K562 (cell line): Measurements from ENCODE around the gene RNF44. TPM values are rescaled to one million over a fixed set of nuclear protein-coding genes. Genes with fewer than 3 reads are reported as not detected.

Experiments used
- ATAC-seq: fragments of 200-7000 bp; cut with Tn5 transposase; 3 replicates; pipeline ENCODE4 v1.9.1; 2020; ENCODE audit warnings: moderate library complexity
- BruUV-seq: library from RNA; stranded (reverse); fragments of 400-500 nt; replicated peaks from 2 replicates; lab custom pipeline; 2021; lab: Mats Ljungman, UMichigan
- CTCF ChIA-PET: fragments of 300-600 bp; formaldehyde crosslinking; extraction: SDS; loops from one replicate; lab custom pipeline; 2021; ENCODE audit warnings: low intra/inter-chr PET ratio; lab: Yijun Ruan, JAX
- POLR2A ChIA-PET: fragments of 300-600, 350-650 bp; sonication (Branson Sonifier 250); formaldehyde crosslinking; extraction: SDS; loops from one replicate; lab custom pipeline; 2021; ENCODE audit warnings: antibody characterized with exemption, inconsistent platforms; lab: Yijun Ruan, JAX
- DNase-seq, 4 experiments: peaks; one replicate each; pipeline versions ENCODE4 v3.0.0 to v3.0.0-alpha.2; 2011 to 2018; ENCODE audit warnings: low spot score in 3 of 4, mixed read lengths in 3 of 4; ENCODE audit errors: extremely low read depth in 1 of 4
- FAIRE-seq: peaks from 2 replicates; lab custom pipeline; 2011; peaks lifted over from hg19 to GRCh38; lab: Jason Lieb, UNC
- H2AFZ ChIP-seq: 2 replicates; pipeline ENCODE4 v1.6.0; 2011; ENCODE audit warnings: low read depth, low read length, control low read depth, inconsistent platforms
- H3K27ac ChIP-seq: fragments of 200-600 bp; 3 replicates; pipeline ENCODE4 v1.8.0; 2011; ENCODE audit warnings: low read depth, mild to moderate bottlenecking, control low read depth, inconsistent platforms, low read length, moderate library complexity, mixed read lengths; ENCODE audit errors: extremely low read depth
- H3K27me3 ChIP-seq, 2 experiments: fragments of 300-600 bp in 1 of 2; 2 replicates in 1 of 2; 3 replicates in 1 of 2; pipeline versions ENCODE4 v1.6.0 to v1.8.0; 2011; ENCODE audit warnings: inconsistent platforms in 2 of 2, low read length in 2 of 2, mild to moderate bottlenecking in 1 of 2, mixed read lengths in 1 of 2, moderate library complexity in 1 of 2; ENCODE audit not compliant: control insufficient read depth in 2 of 2, insufficient read depth in 2 of 2
- H3K36me3 ChIP-seq: fragments of 300-600 bp; 3 replicates; pipeline ENCODE4 v1.8.0; 2011; ENCODE audit warnings: mild to moderate bottlenecking, low read length, inconsistent platforms; ENCODE audit not compliant: control insufficient read depth, insufficient read depth
- H3K4me1 ChIP-seq, 2 experiments: fragments of 200-600 bp in 1 of 2; replicated peaks in 1 of 2; 2 replicates in 1 of 2; 3 replicates in 1 of 2; pipeline versions ENCODE4 v1.5.1 to v1.8.0; 2011; ENCODE audit warnings: inconsistent platforms in 2 of 2, low read length in 2 of 2, mild to moderate bottlenecking in 1 of 2, mixed read lengths in 1 of 2, moderate library complexity in 1 of 2; ENCODE audit not compliant: control insufficient read depth in 2 of 2, insufficient read depth in 2 of 2
- H3K4me2 ChIP-seq: 2 replicates; pipeline ENCODE4 v1.6.1; 2011; ENCODE audit warnings: low read length, control low read depth, inconsistent platforms, mixed read lengths; ENCODE audit not compliant: insufficient read depth
- H3K4me3 ChIP-seq: fragments of 200-600 bp; sonication (generic), shearing (Covaris generic); 2 replicates; pipeline ENCODE4 v1.5.1; 2016; ENCODE audit warnings: control low read depth, inconsistent platforms
- H3K79me2 ChIP-seq: fragments of 200-600 bp; 3 replicates; pipeline ENCODE4 v1.8.0; 2011; ENCODE audit warnings: low read length, inconsistent platforms; ENCODE audit not compliant: control insufficient read depth, insufficient read depth
- H3K9ac ChIP-seq, 2 experiments: 2 replicates each; pipeline versions ENCODE4 v1.6.0 to v1.6.1; 2011; ENCODE audit warnings: low read depth in 2 of 2, low read length in 2 of 2, control low read depth in 1 of 2, inconsistent platforms in 1 of 2, mild to moderate bottlenecking in 1 of 2, mixed read lengths in 1 of 2; ENCODE audit not compliant: insufficient read depth in 1 of 2
- H3K9me1 ChIP-seq: one replicate; pipeline ENCODE4 v1.6.0; 2011; ENCODE audit warnings: inconsistent platforms, mild to moderate bottlenecking, low read length, moderate library complexity; ENCODE audit not compliant: control insufficient read depth, insufficient read depth
- H3K9me3 ChIP-seq: replicated peaks from 2 replicates; pipeline ENCODE4 v1.5.1; 2011; ENCODE audit warnings: low read depth, low read length, inconsistent platforms; ENCODE audit not compliant: control insufficient read depth, insufficient read depth
- H4K20me1 ChIP-seq: replicated peaks from 2 replicates; pipeline ENCODE4 v1.6.1; 2011; ENCODE audit warnings: low read length, inconsistent platforms, mixed read lengths; ENCODE audit not compliant: control insufficient read depth, insufficient read depth
- FOSL1 ChIP-seq: fragments of 200-800 bp; sonication (Bioruptor generic); conservative IDR thresholded peaks from 2 replicates; pipeline ENCODE4 v1.6.1; 2016; ENCODE audit warnings: missing genetic modification characterization, missing compliant biosample characterization
- MXI1 ChIP-seq: IDR thresholded peaks from 2 replicates; pipeline ENCODE4 v1.6.1; 2011; ENCODE audit warnings: low read depth, mild to moderate bottlenecking, improper control_type of control experiment, low read length
- RFX7 ChIP-seq: fragments of 250-450 bp; sonication (Bioruptor Pico); IDR thresholded peaks from 2 replicates; pipeline ENCODE4 v1.5.1; 2021; ENCODE audit warnings: mild to moderate bottlenecking
- RNF219 ChIP-seq: fragments of 250-450 bp; sonication (Bioruptor Pico); IDR thresholded peaks from 2 replicates; pipeline ENCODE4 v1.5.0; 2022; ENCODE audit warnings: mild to moderate bottlenecking
- STAG1 ChIP-seq: sonication (generic); formaldehyde crosslinking; IDR thresholded peaks from 2 replicates; pipeline ENCODE4 v1.5.0; 2020; ENCODE audit warnings: missing genetic modification reagents, borderline replicate concordance
- TFE3 ChIP-seq: fragments of 450-650 bp; formaldehyde crosslinking; IDR thresholded peaks from 2 replicates; pipeline ENCODE4 v1.4.0; 2020; ENCODE audit warnings: mild to moderate bottlenecking, mixed read lengths
- TGIF2 ChIP-seq: sonication (generic); formaldehyde crosslinking; IDR thresholded peaks from 2 replicates; pipeline ENCODE4 v1.8.1; 2022; ENCODE audit warnings: mild to moderate bottlenecking, missing genetic modification reagents, moderate library complexity
- ZNF79 ChIP-seq: fragments of 250-450 bp; sonication (Bioruptor Pico); IDR thresholded peaks from 2 replicates; pipeline ENCODE4 v1.4.0; 2020; ENCODE audit warnings: low read depth, mild to moderate bottlenecking, moderate library complexity
- WGBS: fragments of 100-300 bp; shearing (Covaris generic); methylation state at CpG from one replicate; pipeline ENCODE4 v1.1.6; 2016; ENCODE audit warnings: low coverage, mixed read lengths; ENCODE audit not compliant: insufficient coverage; ENCODE audit errors: missing lambda C conversion rate; 5-methylcytosine and 5-hydroxymethylcytosine counted together
- in situ Hi-C: fragments of 300-500 bp; cut with MboI; formaldehyde crosslinking; loops from 4 replicates; pipeline ENCODE4 v1.15.0; 2018; ENCODE audit warnings: inconsistent platforms, mixed read lengths
- intact Hi-C: fragments of 100-400 bp; cut with micrococcal nuclease; formaldehyde crosslinking; loops from 2 replicates; pipeline ENCODE4 v1.14.2; 2022
- polyA plus RNA-seq, 8 experiments: library from polyadenylated mRNA; depleted of rRNA in 4 of 8; stranded (reverse) in 5 of 8; unstranded in 3 of 8; fragments of >200 nt; fragmentation: Nextera tagmentation in 2 of 8; fragmentation: Illumina TruSeq in 1 of 8; extraction: Ambion mirVana in 2 of 8; extraction: Trizol in 1 of 8; gene quantifications; 2 replicates each; pipeline versions ENCODE4 v1.2.1 to v1.2.3, GENCODE V29; 2011 to 2014; ENCODE audit warnings: inconsistent platforms in 1 of 8, missing spikeins in 1 of 8
- total RNA-seq, 7 experiments: library from RNA; depleted of rRNA in 6 of 7; stranded (reverse); fragments of >200 nt in 6 of 7; fragmentation: Illumina TruSeq in 2 of 7; extraction: Trizol in 2 of 7; gene quantifications; 2 replicates each; pipeline versions ENCODE4 v1.2.1 to v1.2.3, GENCODE V29; 2011 to 2021; ENCODE audit warnings: low replicate concordance in 1 of 7

RNF44 gene
- total and polyA plus RNA-seq, 9 of the 15 experiments (the other 6 are each of a cell fraction or from before 2014, with no cell fraction given), result 1.6 to 82.6 (median 7.4) TPM

- peaks cover 26 to 49% of the 10 kb centered on the region in 2 experiments for H3K27me3 ChIP-seq
- TF ChIP-seq RFX7 (CRISPR knock-in tag) (no peak), STAG1 (CRISPR knock-in tag) (no peak), TGIF2 (no peak), ZNF79 (no peak), RNF219 (no peak), FOSL1 (tag) (0 out of 2 replicates have a peak, but pooled peaks have one; percentile 13), MXI1 (no peak), TFE3 (CRISPR knock-in tag) (no peak)
- no peaks in the 10 kb centered on the region for H3K9me3 ChIP-seq
- H3K36me3 ChIP-seq, result no peaks in the 10 kb centered on the region
- H3K9me1 ChIP-seq, result no peaks in the 10 kb centered on the region
- no peak overlapping the region for H3K4me3 ChIP-seq
- H3K4me2 ChIP-seq, result no peak overlapping the region
- BruUV-seq, result no TSS peak
- H3K4me1 ChIP-seq, result peaks cover 0 to 21% of the 10 kb centered on the region in 2 experiments; a peak in 2 of 5 replicates
- no peak overlapping the region for H3K27ac ChIP-seq
- ChIA-PET POLR2A (interaction anchor here (0.7 to 0.8 kb wide), 2 partner anchors 18 to 105 kb away, joined by 3 read pairs; partner anchors contain the start of gene FAF2), CTCF (no interaction called here)
- H2AFZ ChIP-seq, result no peak overlapping the region
- no peak for DNase-seq
- in situ Hi-C loops, result no loop called here
- WGBS, result 9% methylated on average over 13 of the region's 18 CpGs
- intact Hi-C loops, result no loop called here
- no peaks in the 10 kb centered on the region for H3K79me2 ChIP-seq
- no peaks in the 10 kb centered on the region; the same call in 1 of the 2 replicates for H4K20me1 ChIP-seq
- peak; percentile 13 for ATAC-seq
- no peak overlapping the region for H3K9ac ChIP-seq
- FAIRE-seq, result no peak
These were observed 16.3 kb upstream of the RNF44 start for GRCh38 chr5:176553260-176554085.
